DMS153 (cell line): Measurements from ENCODE around the gene LAMB3.

Experiments
- DNase-seq: peaks from one replicate; lab custom pipeline; 2025; lab: John Stamatoyannopoulos, UW

The LAMB3 gene

DNA sequence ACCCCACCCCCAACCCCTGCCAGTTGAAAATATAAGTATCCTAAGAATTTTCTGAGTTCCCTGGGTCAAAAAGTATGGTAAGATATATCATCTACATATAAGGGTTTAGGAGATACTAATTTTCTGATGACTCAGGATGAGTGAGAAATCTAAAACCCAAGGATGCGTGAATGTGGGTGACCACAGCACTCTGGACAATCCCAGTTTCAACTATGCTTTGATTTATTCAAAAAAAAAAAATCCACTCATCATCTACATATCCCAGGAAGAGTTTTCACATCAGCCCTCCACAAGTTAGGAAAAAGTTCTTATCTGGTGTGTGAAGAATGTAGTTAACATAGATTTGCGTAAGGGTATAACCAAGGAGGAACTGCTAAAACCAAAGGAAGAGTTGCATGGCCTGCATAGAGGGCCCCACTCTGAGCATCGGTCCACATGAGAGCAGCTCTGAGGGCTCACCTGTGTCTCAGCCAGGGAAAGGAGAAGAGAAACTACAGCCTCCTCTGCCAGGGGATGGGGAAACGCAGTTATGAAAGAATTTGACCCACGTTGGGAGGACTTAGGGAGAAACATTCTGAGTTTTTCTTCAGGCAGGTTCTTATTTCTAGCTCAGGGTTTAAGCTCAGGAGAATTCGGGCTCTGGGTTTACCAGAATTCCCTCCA is 18.8 kb downstream of the LAMB3 start:
- DNase-seq = no peak

DNA sequence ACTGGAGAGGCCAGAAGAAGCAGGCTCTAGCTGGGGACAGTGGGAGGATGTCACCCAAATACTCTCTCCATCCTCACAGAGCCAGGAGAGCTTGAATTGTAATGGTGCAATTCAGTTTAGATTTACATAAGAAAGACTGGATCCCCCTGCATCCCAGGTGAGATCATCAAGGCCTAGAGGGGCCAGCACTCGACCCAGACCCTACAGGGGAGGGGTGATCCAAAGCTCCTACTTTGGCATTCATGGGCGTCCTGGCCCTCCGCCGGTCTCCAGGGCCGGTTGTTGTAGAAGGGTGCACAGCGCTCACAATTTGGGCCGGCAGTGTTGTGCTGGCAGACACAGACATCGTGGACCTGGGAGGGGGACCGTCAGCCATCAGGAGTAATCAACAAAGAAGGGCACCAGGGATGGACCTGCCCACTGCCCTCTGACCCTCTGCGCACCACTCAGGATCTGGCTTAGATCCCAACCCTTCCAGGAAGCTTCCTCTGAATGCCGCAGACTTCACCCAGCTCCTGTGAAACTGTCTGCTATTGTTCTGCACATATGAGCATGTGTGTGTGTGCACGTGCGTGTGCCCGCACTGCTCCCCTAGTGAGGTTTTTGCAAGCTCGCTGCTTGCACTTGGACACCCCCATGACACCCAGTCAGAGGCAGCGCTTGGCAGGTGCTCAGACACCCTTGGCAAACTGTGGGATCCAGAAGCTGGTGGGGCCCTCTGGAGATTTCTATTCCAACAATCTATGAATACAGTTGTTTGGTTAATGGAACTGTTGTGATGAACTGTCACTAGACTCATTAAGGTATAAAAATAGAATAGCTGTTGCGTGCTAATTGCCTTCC is 21.6 kb downstream of the LAMB3 start:
- peak; percentile 66 for DNase-seq

DNA sequence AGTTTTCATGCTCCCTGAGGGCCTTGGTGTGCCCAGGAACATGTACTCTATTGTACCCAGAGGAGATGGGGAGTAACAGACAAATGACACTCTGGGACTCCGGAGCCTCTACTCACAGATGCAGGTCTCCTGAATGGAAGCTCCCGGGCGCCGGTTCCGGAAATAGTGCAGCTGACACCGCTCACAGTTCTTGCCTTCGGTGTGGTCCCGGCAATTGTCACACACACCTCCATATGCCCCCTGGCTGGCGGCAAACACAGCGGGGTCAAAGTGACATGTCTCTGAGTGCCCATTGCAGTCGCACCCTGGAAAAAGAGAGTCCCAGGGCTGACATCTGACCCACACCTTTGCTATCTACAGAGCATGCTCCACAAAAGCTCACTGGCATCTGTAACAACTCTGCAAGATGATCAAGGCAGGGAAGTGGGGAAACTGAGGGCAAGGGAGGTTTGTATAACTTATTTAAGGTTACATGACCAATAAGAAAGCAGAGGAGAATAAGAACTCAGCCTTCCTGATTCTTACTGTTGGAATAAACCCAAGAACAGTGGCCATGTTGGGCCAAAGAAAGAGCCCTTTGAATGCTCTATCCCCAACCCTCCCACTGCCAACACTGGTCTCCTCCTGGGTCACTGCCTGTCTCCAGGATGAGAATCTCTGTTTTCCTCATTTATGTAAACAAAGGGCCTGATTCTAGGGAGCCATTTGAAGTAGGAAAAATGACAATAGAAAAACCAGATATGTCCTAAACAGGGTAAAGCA is 22.4 kb downstream of the LAMB3 start:
- no peak for DNase-seq

DNA sequence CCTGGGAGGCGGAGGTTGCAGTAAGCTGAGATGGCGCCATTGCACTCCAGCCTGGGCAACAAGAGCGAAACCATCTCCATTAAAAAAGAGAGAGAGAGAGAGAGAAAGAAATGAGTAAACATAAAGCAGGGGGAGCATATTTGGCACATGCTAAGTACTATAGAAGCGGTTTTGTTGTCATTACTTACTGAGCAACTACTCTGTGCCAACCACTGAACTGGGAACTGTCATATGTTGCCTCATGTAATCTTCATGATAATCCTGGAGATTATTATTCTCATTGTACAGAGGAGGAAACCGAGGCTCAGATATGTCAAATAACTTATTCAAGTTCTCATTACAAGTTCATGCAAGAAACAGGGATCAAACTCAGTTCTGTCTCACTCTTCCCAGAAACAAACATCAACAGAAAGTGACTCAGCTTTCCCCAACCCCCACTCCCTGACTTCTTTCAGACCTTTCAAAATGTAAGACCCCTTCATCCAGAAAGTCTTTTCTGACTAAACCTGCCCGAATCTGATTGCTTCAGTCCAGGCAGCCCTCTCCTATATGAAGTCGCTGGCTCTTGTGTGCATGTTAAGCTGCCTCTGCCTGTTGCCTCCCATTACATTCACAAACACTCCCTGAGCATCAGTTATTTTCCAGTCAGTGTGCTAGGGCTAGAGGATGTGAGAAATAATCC is 23.5 kb downstream of the LAMB3 start:
- DNase-seq = no peak

DNA sequence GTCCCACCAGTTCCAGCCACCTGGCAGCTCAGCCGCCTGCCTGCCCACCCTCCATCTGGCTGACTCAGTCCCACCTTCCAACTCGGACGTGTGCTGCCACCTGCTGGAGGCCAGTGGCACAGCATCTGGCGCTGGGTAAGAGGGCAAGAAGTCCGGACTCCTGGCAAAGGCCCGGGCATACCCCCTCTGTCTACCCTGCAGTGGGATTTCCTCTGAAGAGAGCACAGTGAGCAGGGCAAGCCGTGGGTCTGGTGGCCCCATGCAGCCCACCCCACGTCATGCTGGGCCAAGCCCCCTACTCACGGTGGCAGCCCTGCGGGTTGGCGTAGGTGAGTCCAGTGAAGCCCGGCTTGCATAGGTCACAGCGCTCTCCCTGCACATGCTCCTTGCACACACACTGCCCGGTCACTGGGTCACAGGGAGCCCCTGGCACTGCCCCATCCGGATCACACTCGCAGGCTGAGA is 24.5 kb downstream of the LAMB3 start:
- peak; percentile 50 for DNase-seq

DNA sequence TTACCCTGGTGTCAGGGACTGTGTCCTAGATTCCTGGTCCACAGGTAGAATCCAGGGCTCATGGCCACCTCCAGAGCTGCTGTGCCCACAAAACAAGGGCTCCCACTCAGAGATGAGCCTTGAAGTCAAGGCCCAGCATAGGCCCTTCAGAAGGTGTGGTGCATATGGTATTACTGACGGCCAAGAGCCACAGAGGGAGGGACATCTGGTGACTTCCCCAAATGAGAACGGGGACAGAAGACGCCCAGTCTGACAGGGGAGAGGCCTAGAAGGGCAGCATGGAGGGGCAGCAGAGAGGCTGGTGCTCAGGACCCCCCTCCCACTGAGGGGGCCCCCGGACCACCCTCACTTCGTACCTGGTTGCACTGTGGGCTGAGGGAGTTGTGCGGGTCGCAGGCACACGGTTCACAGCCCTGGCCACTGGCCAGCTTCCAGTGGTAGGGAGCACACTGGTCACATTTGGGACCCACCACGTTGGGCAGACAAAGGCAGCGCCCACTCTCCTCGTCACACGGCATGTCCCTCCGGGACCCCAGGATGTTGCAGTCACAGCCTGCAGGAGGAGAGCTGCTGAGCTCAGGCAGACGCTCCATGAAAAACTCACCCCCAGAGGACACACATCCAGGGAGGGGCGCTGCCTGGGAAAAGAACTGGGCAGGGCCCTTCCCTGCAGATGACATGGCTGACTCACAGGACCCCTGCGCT is 25.0 kb downstream of the LAMB3 start:
- DNase-seq = no peak

DNA sequence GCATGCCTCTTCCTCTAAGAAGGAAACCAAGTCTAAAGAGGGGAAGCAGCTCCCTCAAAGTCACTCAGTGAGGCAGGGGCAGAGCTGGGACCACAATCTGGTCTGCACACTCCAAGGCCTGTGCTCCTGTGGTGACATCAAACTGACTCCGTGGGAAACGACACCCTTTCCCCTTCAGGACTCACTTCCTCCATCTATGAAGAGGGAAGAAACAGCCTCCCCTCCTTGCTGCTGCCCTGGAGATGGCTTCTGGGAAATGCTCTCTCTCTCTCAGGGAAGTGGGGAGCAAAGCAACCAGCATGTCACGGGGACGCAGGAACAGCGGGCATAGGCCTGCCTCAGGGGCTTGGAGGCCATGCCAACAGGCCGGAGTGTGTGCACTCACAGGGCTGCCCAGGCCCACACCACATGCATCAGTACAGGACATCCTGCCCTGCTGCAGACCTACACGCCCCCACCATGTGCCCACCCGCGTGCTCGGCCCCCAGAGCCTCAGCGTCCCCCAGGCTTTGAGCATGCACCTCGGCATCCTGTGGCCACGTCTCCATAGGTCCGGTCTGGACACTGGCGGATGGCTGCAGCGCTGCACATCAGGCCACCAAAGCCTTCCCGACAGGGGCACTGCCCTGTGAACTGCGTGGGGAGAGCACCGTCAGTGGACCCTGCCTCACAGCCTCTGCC is 25.7 kb downstream of the LAMB3 start:
- DNase-seq = no peak

DNA sequence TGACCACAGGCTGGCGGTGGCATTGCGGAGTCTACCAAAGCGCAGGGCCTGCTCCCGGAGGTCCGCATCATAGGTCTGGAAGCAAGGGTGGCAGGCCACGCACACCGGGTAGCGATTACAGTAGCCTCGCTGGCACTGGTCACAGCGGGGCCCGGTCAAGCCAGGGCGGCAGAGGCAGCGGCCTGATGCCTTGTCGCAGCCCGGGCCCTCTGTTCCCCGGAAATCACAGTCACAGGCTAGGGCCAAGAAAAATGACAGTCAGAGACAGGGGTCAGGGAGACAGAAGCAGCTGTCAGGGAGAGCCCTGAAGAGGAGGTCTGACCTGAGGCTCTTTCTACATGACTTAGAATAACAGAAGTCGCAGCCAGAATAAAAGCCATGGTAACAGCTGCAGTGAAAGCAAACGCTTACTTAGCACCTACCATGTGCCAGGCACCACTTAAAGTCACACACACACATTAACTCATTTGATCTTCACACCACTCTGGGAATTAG is 26.4 kb downstream of the LAMB3 start:
- DNase-seq = no peak

DNA sequence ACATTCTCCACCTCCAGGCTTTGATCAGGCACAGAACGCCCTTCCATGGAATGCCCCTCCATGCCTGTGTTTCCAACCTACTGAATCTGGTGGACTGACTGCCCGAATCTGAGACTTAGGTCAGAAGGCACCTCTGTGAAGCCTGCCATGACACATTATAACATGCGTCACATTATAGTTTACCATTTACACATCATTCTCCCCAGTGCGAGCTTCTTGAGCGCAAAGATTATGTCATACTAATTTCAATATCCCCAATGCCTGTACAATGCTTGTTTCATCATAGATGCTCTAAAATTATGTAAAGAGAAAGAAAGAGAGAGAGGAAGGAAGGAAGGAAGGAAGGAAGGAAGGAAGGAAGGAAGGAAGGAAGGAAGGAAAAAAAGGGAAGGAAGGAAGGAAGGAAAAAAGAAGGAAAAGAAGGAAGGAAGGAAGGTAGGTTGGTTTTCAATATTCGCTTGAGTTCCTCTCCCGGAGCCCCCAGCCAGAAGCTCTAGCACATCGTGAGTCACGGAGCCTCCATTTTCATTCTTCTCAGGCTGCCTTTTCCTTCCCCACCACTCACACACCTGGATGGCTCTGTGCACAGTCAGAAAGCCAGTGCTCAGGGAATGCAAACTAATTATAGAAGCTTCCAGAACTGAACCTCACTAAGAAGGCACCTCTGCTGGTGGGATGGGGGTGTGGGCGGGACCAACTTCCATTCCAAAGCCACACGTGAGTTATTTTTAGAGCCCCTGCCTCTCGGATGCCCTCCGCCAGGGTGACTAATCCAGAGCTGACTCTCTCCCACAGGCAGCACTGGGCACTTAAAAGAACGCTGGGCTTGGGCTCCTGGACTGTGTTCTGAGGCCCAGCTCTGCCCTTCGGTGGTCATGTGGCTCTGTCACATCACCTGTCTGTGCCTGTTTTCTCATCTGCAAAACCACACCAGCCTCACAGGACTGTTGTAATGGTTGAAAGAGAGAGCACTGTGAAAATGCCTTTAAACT is 27.4 kb downstream of the LAMB3 start:
- DNase-seq = no peak

DNA sequence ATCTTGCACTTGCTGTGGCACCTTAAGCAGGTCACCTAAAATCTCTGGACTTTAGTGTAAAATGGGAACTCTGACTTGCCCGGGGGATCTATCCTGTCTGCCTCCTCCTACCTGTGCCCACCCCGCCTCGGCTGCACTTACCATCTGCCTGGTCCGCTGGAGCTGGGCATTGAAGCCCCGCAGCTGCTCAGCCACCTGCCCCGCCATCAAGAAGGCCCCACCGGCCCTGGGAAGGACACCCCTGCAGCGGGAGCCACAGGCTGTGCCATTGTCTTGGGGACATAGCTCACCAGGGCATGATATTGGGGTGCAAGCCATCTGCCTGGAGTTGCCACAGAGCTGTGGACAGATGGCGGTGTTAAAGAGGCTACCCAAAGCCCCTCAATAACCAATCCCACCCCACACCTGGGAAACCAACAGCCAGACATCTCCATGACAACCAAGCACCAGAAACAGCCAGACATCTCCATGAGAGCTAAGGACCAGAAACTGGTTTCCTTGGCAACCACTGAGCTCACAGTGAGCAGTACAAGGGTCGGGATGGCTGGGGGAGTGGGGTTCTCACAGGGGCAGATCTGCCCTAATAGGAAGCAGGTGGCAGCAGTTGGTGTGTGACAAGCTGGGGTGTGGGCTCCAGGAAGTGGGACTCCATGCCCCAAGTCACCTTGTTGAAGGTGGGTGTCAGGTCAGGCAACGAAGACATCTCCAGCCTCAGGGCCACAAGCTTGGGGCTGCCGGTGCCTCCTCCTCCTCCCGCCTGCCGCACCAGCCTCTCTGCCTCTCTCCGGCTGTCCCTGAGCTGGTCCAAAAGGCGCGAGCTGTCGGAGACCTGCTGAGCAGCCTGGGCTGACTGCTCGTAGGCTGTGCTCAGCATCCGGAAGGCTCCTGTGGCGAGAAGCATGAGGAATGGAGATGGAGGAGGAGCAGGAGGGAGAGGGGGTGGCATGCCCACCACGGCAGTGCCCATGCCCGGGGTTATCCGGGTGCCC is 29.1 kb downstream of the LAMB3 start:
- DNase-seq = no peak

DNA sequence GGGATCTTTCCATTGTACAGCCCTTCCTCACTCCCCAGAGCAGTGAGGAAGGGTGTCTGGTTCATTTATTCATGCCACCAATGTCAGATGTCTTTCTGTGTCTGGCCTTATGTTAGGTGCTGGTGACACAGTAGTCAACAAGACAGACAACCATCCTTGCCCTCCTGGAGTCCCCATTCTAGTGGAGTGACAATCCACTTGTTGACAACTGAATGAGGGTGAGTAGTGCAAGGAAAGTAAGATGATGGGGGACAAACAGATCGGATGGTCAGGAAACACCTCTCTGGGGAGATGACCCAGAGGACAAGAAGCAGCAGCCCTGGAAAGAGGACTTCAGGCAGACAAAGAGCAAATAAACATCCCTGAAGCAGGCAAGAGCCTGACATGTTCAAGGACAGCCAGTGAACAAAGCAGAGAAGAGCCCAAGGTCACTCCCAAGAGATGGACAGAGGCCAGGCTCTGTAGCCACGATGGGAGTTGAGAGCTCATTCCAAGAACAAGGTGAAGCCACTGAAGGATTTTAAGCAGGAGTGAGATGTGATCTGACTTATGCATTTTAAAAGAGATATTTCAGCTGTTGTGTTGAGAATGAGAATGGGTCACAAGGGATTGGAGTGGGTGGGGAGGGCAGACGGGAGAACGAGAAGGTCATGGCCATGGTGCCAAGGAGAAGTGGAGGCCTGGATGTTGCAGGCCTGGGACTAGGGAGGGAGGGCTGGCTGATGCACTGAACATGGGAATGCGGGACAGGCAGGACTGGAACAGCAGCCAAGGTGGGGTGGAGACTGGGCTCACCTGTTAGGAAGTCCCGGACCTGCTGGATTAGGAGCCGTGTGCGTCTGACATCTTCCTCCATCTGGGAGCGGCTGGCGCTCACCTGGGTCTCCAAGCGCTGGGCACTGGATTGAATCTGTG is 30.2 kb downstream of the LAMB3 start:
- DNase-seq = no peak

DNA sequence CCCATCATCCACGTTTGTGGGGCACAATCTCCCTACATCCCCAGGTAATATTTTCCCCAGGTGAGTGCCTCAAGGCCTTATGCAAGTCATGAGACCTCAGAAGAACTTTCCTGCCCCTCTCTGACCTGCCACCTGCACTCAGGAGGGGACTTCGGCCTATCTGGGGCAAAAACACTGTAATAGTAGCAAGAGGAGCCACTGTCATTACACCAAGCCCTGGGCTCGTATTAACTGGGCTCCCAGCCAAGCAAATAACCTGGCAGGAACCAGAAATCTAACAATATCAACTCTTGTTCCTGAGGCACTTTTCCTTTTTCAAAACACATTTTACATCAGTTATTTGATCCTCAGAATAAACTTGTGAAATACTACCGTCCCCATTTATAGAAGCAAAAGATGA is 30.9 kb downstream of the LAMB3 start:
- DNase-seq = peak; percentile 30

DNA sequence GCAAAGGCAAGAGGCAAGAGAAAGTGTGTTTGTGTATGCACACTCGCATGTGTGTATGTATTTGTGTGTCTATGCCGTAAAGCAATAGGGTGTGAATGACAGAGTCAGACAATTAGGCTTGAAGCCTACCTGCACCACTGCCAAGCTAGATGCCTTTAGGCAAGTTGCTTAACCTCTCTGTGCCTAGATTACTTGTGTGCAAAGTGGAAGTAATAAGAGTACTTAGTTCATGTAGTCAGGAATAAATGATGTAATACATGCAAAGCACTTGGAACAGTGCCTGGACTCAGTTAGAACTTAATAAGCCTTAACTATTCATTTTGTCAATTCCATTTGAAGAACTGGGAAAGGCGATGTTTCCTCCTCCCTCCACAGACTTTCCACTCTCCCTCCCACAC is 31.7 kb downstream of the LAMB3 start:
- DNase-seq = peak; percentile 80

DNA sequence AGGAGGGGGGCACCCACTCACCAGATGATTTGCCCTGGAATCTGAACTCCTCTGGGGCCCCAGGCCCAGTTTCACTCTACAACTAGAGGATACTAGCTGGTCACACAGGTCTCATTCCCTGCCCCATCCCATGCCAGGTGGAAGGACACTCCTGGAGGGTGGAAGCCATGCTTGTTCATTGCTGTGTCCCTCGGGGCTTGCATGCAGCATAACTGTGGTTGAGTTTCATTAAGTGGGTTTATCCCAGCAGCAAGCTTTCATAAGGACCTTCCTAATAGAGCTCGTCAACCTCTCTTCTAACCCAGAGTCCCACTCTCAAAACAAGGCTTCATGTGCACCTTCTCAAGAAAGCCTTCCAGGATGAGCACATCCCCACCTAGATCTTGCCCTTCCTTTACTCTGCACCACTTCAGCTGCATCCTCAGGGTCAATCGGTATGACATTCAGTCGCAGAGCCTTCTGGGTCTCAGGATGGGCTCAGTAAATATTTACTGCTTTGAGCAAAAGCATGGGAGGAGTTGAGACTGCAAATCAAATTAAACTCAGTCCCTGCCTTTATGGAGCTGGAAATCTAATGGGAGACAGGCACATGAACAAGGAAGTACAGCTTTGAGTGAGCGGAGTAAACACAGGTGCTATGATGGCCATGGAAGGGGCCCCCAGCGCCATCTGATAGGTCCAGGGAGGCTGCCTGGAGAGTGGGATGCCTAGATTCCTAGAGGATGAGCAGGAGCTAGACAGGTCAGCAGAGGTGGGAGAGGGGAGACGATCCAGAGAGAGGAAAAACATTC is 32.3 kb downstream of the LAMB3 start:
- DNase-seq = peak; percentile 86

DNA sequence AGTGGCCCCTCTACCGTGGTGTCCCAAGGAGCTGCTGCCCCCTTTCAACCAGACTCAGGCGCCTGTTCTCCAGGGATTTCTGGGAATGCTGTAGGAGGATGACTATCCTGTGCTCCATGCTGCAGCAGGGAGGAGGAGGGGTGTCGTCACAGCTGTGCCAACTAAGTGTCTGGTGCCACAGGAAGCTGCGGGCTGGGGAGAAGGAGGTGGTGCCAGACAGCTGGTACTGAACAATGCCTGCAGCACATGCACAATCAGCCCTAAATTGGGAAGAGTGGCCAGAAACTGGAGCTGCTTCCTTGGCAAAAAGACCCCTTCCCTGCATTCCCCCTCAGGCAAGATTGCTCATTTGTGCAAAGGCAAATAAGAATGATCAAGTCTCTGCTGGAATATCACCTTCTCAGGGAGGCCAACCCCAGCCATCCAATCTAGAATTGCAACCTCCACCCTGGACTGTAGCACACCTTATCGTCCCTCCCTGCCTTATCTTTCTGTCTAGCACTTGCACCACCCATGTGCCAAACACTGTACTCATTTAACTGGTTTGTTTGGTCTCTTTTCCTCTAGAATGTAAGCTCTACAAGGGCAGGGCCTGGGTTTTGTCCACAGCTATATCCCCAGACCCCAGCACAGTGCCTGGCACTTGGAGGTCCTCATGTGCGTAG is 33.3 kb downstream of the LAMB3 start:
- peak; percentile 70 for DNase-seq

DNA sequence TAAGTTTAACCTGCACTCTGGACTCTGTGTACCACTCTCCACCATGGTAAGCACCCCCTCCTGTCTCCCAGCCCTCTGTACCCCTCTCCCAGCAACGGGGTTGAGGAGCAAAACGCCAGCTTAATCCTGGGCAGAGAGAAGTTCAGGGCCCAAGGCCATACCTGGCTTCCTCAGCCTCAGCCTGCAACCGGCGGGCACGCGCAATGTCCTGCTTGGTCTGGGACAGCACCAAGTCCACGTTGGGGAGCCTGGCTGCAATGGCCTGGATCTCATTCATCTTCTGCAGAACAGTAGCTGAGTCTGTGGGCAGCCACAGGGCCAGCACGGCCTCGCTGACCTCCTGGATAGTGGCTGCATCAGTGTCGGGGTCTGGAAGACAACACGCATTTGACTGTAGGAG is 33.9 kb downstream of the LAMB3 start:
- DNase-seq = no peak
